WTC11 (cell line): ENCODE measurements around the gene MYF6. TPM values are rescaled to one million over a fixed set of nuclear protein-coding genes. Genes with fewer than 3 reads are reported as not detected.

ENCODE experiments used
- ATAC-seq: fragments of 200-7000 bp; cut with Tn5 transposase; 2 replicates; pipeline ENCODE4 v1.10.0; 2021; ENCODE audit warnings: mild to moderate bottlenecking, moderate library complexity
- CTCF ChIA-PET: fragments of 300-600 bp; sonication (Branson Sonifier 250); formaldehyde crosslinking; loops from one replicate; lab custom pipeline; 2021; ENCODE audit warnings: antibody characterized with exemption; lab: Charles Lee
- POLR2A ChIA-PET: fragments of 350-600 bp; sonication (Branson Sonifier 250); formaldehyde crosslinking; loops from one replicate; lab custom pipeline; 2021; ENCODE audit warnings: antibody characterized with exemption; lab: Charles Lee
- DNase-seq: peaks from one replicate; pipeline ENCODE4 v3.0.0; 2021; ENCODE audit warnings: low spot score
- H3K27ac Mint-ChIP-seq: 2 replicates; pipeline ENCODE4 v1.8.0; 2021; ENCODE audit warnings: mixed read lengths
- H3K27me3 Mint-ChIP-seq: 2 replicates; pipeline ENCODE4 v1.8.0; 2021; ENCODE audit warnings: low read depth, mild to moderate bottlenecking, moderate library complexity, mixed read lengths
- H3K36me3 Mint-ChIP-seq: 2 replicates; pipeline ENCODE4 v1.8.0; 2021; ENCODE audit warnings: mixed read lengths
- H3K4me1 Mint-ChIP-seq: 2 replicates; pipeline ENCODE4 v1.8.0; 2022; ENCODE audit warnings: mixed read lengths
- H3K4me3 Mint-ChIP-seq: 2 replicates; pipeline ENCODE4 v1.8.0; 2021; ENCODE audit warnings: mild to moderate bottlenecking, moderate library complexity, mixed read lengths
- H3K9me3 Mint-ChIP-seq: 2 replicates; pipeline ENCODE4 v1.8.0; 2021; ENCODE audit warnings: mixed read lengths
- CREM ChIP-seq: sonication (generic); formaldehyde crosslinking; IDR thresholded peaks from 2 replicates; pipeline ENCODE4 v1.8.1; 2022; ENCODE audit warnings: mild to moderate bottlenecking, missing genetic modification reagents, moderate library complexity
- E2F1 ChIP-seq: sonication (generic); formaldehyde crosslinking; IDR thresholded peaks from 2 replicates; pipeline ENCODE4 v1.8.0; 2022; ENCODE audit warnings: mild to moderate bottlenecking, missing genetic modification reagents
- ELF4 ChIP-seq: sonication (generic); formaldehyde crosslinking; IDR thresholded peaks from 2 replicates; pipeline ENCODE4 v1.8.1; 2022; ENCODE audit warnings: low read depth, mild to moderate bottlenecking, moderate library complexity, missing genetic modification reagents
- ERG ChIP-seq: fragments of 250-450 bp; sonication (Bioruptor Pico); IDR thresholded peaks from 2 replicates; pipeline ENCODE4 v1.8.0; 2021; ENCODE audit warnings: mild to moderate bottlenecking
- FOXP4 ChIP-seq: sonication (generic); formaldehyde crosslinking; IDR thresholded peaks from 2 replicates; pipeline ENCODE4 v1.8.0; 2022; ENCODE audit warnings: mild to moderate bottlenecking, missing genetic modification reagents
- HMGA2 ChIP-seq: fragments of 250-450 bp; sonication (Bioruptor Pico); IDR thresholded peaks from 2 replicates; pipeline ENCODE4 v1.4.0; 2021; ENCODE audit warnings: mild to moderate bottlenecking, moderate library complexity
- MYBL2 ChIP-seq: sonication (generic); formaldehyde crosslinking; IDR thresholded peaks from 2 replicates; pipeline ENCODE4 v1.8.1; 2023; ENCODE audit warnings: mild to moderate bottlenecking, moderate library complexity, missing genetic modification reagents
- PRDM15 ChIP-seq: sonication (generic); formaldehyde crosslinking; IDR thresholded peaks from 2 replicates; pipeline ENCODE4 v1.8.0; 2022; ENCODE audit warnings: missing genetic modification reagents
- PRRX2 ChIP-seq: fragments of 250-450 bp; sonication (Bioruptor Pico); IDR thresholded peaks from 2 replicates; pipeline ENCODE4 v1.8.0; 2021; ENCODE audit warnings: mild to moderate bottlenecking
- RELA ChIP-seq: sonication (generic); formaldehyde crosslinking; IDR thresholded peaks from 2 replicates; pipeline ENCODE4 v1.8.1; 2022; ENCODE audit warnings: missing genetic modification reagents, mild to moderate bottlenecking, borderline replicate concordance
- STAT6 ChIP-seq: sonication (generic); formaldehyde crosslinking; conservative IDR thresholded peaks from 2 replicates; pipeline ENCODE4 v1.8.1; 2023; ENCODE audit warnings: mild to moderate bottlenecking, low read depth, missing genetic modification reagents, moderate library complexity
- TCF7 ChIP-seq: sonication (generic); formaldehyde crosslinking; IDR thresholded peaks from 2 replicates; pipeline ENCODE4 v1.8.0; 2022; ENCODE audit warnings: mild to moderate bottlenecking, low read depth, missing genetic modification reagents, moderate library complexity
- TP53 ChIP-seq: sonication (generic); formaldehyde crosslinking; IDR thresholded peaks from 2 replicates; pipeline ENCODE4 v1.8.1; 2023; ENCODE audit warnings: mild to moderate bottlenecking, missing genetic modification reagents
- ZBTB21 ChIP-seq: sonication (generic); formaldehyde crosslinking; IDR thresholded peaks from 2 replicates; pipeline ENCODE4 v1.8.1; 2023; ENCODE audit warnings: mild to moderate bottlenecking, missing genetic modification reagents, borderline replicate concordance
- ZNF671 ChIP-seq: fragments of 250-450 bp; sonication (Bioruptor Pico); IDR thresholded peaks from 2 replicates; pipeline ENCODE4 v1.8.0; 2021; ENCODE audit warnings: mild to moderate bottlenecking
- ZSCAN18 ChIP-seq: fragments of 250-450 bp; sonication (Bioruptor Pico); IDR thresholded peaks from 2 replicates; pipeline ENCODE4 v2.1.2; 2022; ENCODE audit warnings: mild to moderate bottlenecking, moderate library complexity
- total RNA-seq: library from RNA; stranded (reverse); gene quantifications from 3 replicates; pipeline ENCODE4 v1.2.3, GENCODE V29; 2021

Gene MYF6
- total RNA-seq, 1 experiment from 2014 or later: 0.15 TPM

- no peaks in the 10 kb centered on the region for H3K27me3 Mint-ChIP-seq
- no peaks in the 10 kb centered on the region for H3K36me3 Mint-ChIP-seq
- CTCF ChIA-PET: no interaction called here
- H3K27ac Mint-ChIP-seq: no peak overlapping the region
- H3K4me3 Mint-ChIP-seq: no peak overlapping the region
- no peak for TF ChIP-seq E2F1 (CRISPR knock-in tag)
- TF ChIP-seq ZNF671 (CRISPR knock-in tag): no peak
- TF ChIP-seq CREM (CRISPR knock-in tag): no peak
- TF ChIP-seq TCF7 (CRISPR knock-in tag): no peak
- TF ChIP-seq TP53 (CRISPR knock-in tag): no peak
- no peak for TF ChIP-seq RELA (CRISPR knock-in tag)
- no peak for TF ChIP-seq ERG (CRISPR knock-in tag)
- no peak for TF ChIP-seq ZBTB21
- no peak for TF ChIP-seq PRDM15 (CRISPR knock-in tag)
- no peak for TF ChIP-seq MYBL2
- no peak for TF ChIP-seq HMGA2
- TF ChIP-seq ZSCAN18: no peak
- TF ChIP-seq STAT6 (CRISPR knock-in tag): no peak
- H3K4me1 Mint-ChIP-seq: no peaks in the 10 kb centered on the region
- DNase-seq: no peak
- ATAC-seq: no peak
- POLR2A ChIA-PET: no interaction called here
- H3K9me3 Mint-ChIP-seq: no peaks in the 10 kb centered on the region
These were observed 47.8 kb upstream of the MYF6 start for GRCh38 chr12:80659512-80660063.

- ATAC-seq (no peak), DNase-seq (no peak)
- Mint-ChIP-seq H3K4me1 (no peaks in the 10 kb centered on the region), H3K4me3 (no peak overlapping the region), H3K27me3 (no peaks in the 10 kb centered on the region), H3K27ac (no peak overlapping the region), H3K36me3 (no peaks in the 10 kb centered on the region), H3K9me3 (no peaks in the 10 kb centered on the region; the same call in 1 of the 2 replicates)
- ChIA-PET POLR2A (no interaction called here), CTCF (no interaction called here)
- TF ChIP-seq FOXP4 (CRISPR knock-in tag) (no peak), ELF4 (CRISPR knock-in tag) (no peak), PRRX2 (no peak)
These were observed 44.8 kb upstream of the MYF6 start for GRCh38 chr12:80662586-80662985.
